Gastroesophageal sphincter (tissue), 2 donors: ENCODE measurements around the gene SIPA1L2.

Source experiments
- POLR2A ChIP-seq, 2 donors: fragments of 450-650 bp; IDR thresholded peaks; one replicate each; pipeline ENCODE4 v1.6.1; 2017; ENCODE audit warnings: antibody characterized with exemption in 2 of 2, mild to moderate bottlenecking in 2 of 2, moderate library complexity in 1 of 2
- POLR2AphosphoS5 ChIP-seq: sonication (generic); formaldehyde crosslinking; IDR thresholded peaks from one replicate; pipeline ENCODE4 v1.6.1; 2017; ENCODE audit warnings: antibody characterized with exemption

- TF ChIP-seq POLR2A (IDR thresholded peaks at IDR 0.05) (no peak), POLR2AphosphoS5 (no peak)
These were observed 48.4 kb upstream of the SIPA1L2 start for GRCh38 chr1:232678185-232678886.
